ENCODE results near the gene FUT4.
"Not testable (repeated sequence)": the region's sequence is repeated elsewhere in the genome, so short reads cannot be mapped to it uniquely, and the experiment has no call there.

FUT4 gene

GRCh38 chr11:94543695-94544645 is at the start of gene FUT4:
Gene FUT4, plus strand, starts transcription at chr11:94543921. Its CDS starts 213 bp downstream, at chr11:94544134.
- peak within 1 kb of the TSS; percentile 55 for H3K4me3 ChIP-seq (ENCODE audit: low read depth, low read length)

- peak overlapping the region; percentile 96 for H3K4me3 ChIP-seq (ENCODE audit: low read depth, low read length)
These were observed 49.5 kb upstream of the FUT4 start for GRCh38 chr11:94494126-94494680.

- H3K4me3 ChIP-seq (ENCODE audit: low read depth, low read length): no peak overlapping the region
These were observed 43.5 kb upstream of the FUT4 start for GRCh38 chr11:94500181-94500580.

GRCh38 chr11:94501522-94501921 is 42.2 kb upstream of the FUT4 start:
- no peak overlapping the region for H3K4me3 ChIP-seq (ENCODE audit: low read depth, low read length)

- no peak overlapping the region for H3K4me3 ChIP-seq (ENCODE audit: low read depth, low read length)
These were observed 38.9 kb upstream of the FUT4 start for GRCh38 chr11:94504689-94505293.

- H3K4me3 ChIP-seq (ENCODE audit: low read depth, low read length): not testable (repeated sequence)
These were observed 37.2 kb upstream of the FUT4 start for GRCh38 chr11:94506513-94506912.

GRCh38 chr11:94507485-94507884 is 36.2 kb upstream of the FUT4 start:
- H3K4me3 ChIP-seq (ENCODE audit: low read depth, low read length): no peak overlapping the region

GRCh38 chr11:94511932-94512781 is 31.6 kb upstream of the FUT4 start, which contains the start of gene C11orf97:
Gene C11orf97, plus strand, starts transcription at chr11:94512461. Its CDS starts 68 bp downstream, at chr11:94512529.
- H3K4me3 ChIP-seq (ENCODE audit: low read depth, low read length): peak within 1 kb of the TSS; percentile 28

- H3K4me3 ChIP-seq (ENCODE audit: low read depth, low read length): no peak overlapping the region
These were observed 30.6 kb upstream of the FUT4 start for GRCh38 chr11:94513091-94513490.

GRCh38 chr11:94515398-94515797 is 28.3 kb upstream of the FUT4 start:
- no peak overlapping the region for H3K4me3 ChIP-seq (ENCODE audit: low read depth, low read length)

- no peak overlapping the region for H3K4me3 ChIP-seq (ENCODE audit: low read depth, low read length)
These were observed 27.0 kb upstream of the FUT4 start for GRCh38 chr11:94516725-94517124.

GRCh38 chr11:94518300-94518699 is 25.4 kb upstream of the FUT4 start:
- H3K4me3 ChIP-seq (ENCODE audit: low read depth, low read length): no peak overlapping the region

- H3K4me3 ChIP-seq (ENCODE audit: low read depth, low read length): no peak overlapping the region
These were observed 24.1 kb upstream of the FUT4 start for GRCh38 chr11:94519478-94520084.

- H3K4me3 ChIP-seq (ENCODE audit: low read depth, low read length): no peak overlapping the region
These were observed 22.0 kb upstream of the FUT4 start for GRCh38 chr11:94521684-94522083.

- H3K4me3 ChIP-seq (ENCODE audit: low read depth, low read length): no peak overlapping the region
These were observed 19.4 kb upstream of the FUT4 start for GRCh38 chr11:94524341-94524740.

GRCh38 chr11:94525546-94526324 is 18.0 kb upstream of the FUT4 start:
- no peak overlapping the region for H3K4me3 ChIP-seq (ENCODE audit: low read depth, low read length)

- no peak overlapping the region for H3K4me3 ChIP-seq (ENCODE audit: low read depth, low read length)
These were observed 16.9 kb upstream of the FUT4 start for GRCh38 chr11:94526645-94527438.

GRCh38 chr11:94528551-94528950 is 15.2 kb upstream of the FUT4 start:
- no peak overlapping the region for H3K4me3 ChIP-seq (ENCODE audit: low read depth, low read length)

GRCh38 chr11:94532211-94532610 is 11.5 kb upstream of the FUT4 start:
- H3K4me3 ChIP-seq (ENCODE audit: low read depth, low read length): no peak overlapping the region
